CD4-positive, alpha-beta T cell (primary cell): ENCODE results near the gene NUAK1. TPM values are rescaled to one million over a fixed set of nuclear protein-coding genes. Genes with fewer than 3 reads are reported as not detected.

Experiments used
- ATAC-seq: fragments of 200-7000 bp; cut with Tn5 transposase; one replicate; pipeline ENCODE4 v1.10.0; 2022; ENCODE audit warnings: mild to moderate bottlenecking; ENCODE audit not compliant: poor library complexity
- CTCF ChIA-PET: fragments of 350-600 bp; sonication (Branson Sonifier 250); formaldehyde crosslinking; loops from one replicate; lab custom pipeline; 2021; ENCODE audit warnings: antibody characterized with exemption, inconsistent platforms; lab: Charles Lee
- POLR2A ChIA-PET: fragments of 350-600 bp; sonication (Branson Sonifier 250); formaldehyde crosslinking; loops from one replicate; lab custom pipeline; 2021; ENCODE audit warnings: antibody characterized with exemption, inconsistent platforms; lab: Charles Lee
- DNase-seq, 14 experiments: peaks; one replicate each; pipeline ENCODE4 v3.0.0-alpha.2; 2013 to 2020; ENCODE audit warnings: mixed read lengths in 2 of 14
- H3K27ac ChIP-seq, 2 donors: one replicate each; pipeline versions ENCODE4 v1.5.1 to v1.7.0; 2013; ENCODE audit warnings: low read length in 2 of 2, low read depth in 1 of 2, mild to moderate bottlenecking in 1 of 2
- H3K27me3 ChIP-seq, 2 experiments: 1 replicate in 1 of 2; 2 replicates in 1 of 2; pipeline versions ENCODE4 v1.6.1 to v1.7.0; 2013; ENCODE audit warnings: low read length in 2 of 2, control low read depth in 1 of 2, mild to moderate bottlenecking in 1 of 2, moderate library complexity in 1 of 2; ENCODE audit not compliant: insufficient read depth in 2 of 2, control insufficient read depth in 1 of 2
- H3K36me3 ChIP-seq: one replicate; pipeline ENCODE4 v1.6.1; 2013; ENCODE audit warnings: low read length, control low read depth; ENCODE audit not compliant: insufficient read depth
- H3K4me1 ChIP-seq: one replicate; pipeline ENCODE4 v1.6.1; 2013; ENCODE audit warnings: low read length, control low read depth; ENCODE audit not compliant: insufficient read depth
- H3K4me3 ChIP-seq: one replicate; pipeline ENCODE4 v1.5.1; 2013; ENCODE audit warnings: mild to moderate bottlenecking, low read length, moderate library complexity
- H3K9me3 ChIP-seq, 2 experiments: 1 replicate in 1 of 2; 2 replicates in 1 of 2; pipeline versions ENCODE4 v1.6.1 to v1.7.0; 2013; ENCODE audit warnings: low read length in 2 of 2, mild to moderate bottlenecking in 2 of 2, control low read depth in 1 of 2, moderate library complexity in 1 of 2; ENCODE audit not compliant: control insufficient read depth in 1 of 2, insufficient read depth in 1 of 2
- H3K27ac Mint-ChIP-seq: one replicate; pipeline ENCODE4 v1.8.0; 2020; ENCODE audit warnings: mixed read lengths
- H3K27me3 Mint-ChIP-seq: one replicate; pipeline ENCODE4 v1.8.0; 2021; ENCODE audit warnings: mixed read lengths
- H3K36me3 Mint-ChIP-seq: one replicate; pipeline ENCODE4 v1.8.0; 2021; ENCODE audit warnings: low read depth, mixed read lengths
- H3K4me1 Mint-ChIP-seq: one replicate; pipeline ENCODE4 v1.8.0; 2021; ENCODE audit warnings: low read depth, mixed read lengths
- H3K4me3 Mint-ChIP-seq: one replicate; pipeline ENCODE4 v1.8.0; 2020; ENCODE audit warnings: mild to moderate bottlenecking, mixed read lengths
- H3K9me3 Mint-ChIP-seq: one replicate; pipeline ENCODE4 v1.8.0; 2020; ENCODE audit warnings: mixed read lengths
- intact Hi-C, 2 experiments: fragments of 100-400 bp; cut with DNase I in 1 of 2; cut with micrococcal nuclease in 1 of 2; formaldehyde crosslinking; loops; one replicate each; pipeline versions ENCODE4 v1.15.1 to v1.9.0; 2023 to 2025; cut with DNase I, micrococcal nuclease
- total RNA-seq, 174 experiments: library from RNA in 2 of 174; stranded (reverse) in 2 of 174; gene quantifications; one replicate each; pipeline ENCODE4 v1.2.3 and lab custom pipeline; 2021 to 2026
- TF ChIP-seq, protein P1 (sequence below): fragments of 200-600 bp; IDR thresholded peaks from one replicate; pipeline ENCODE4 v1.8.0; 2022; ENCODE audit warnings: antibody characterized with exemption, mild to moderate bottlenecking

The NUAK1 gene
- total RNA-seq, 2 experiments from 2014 or later: 0.16 TPM; not detected in 1

DNA sequence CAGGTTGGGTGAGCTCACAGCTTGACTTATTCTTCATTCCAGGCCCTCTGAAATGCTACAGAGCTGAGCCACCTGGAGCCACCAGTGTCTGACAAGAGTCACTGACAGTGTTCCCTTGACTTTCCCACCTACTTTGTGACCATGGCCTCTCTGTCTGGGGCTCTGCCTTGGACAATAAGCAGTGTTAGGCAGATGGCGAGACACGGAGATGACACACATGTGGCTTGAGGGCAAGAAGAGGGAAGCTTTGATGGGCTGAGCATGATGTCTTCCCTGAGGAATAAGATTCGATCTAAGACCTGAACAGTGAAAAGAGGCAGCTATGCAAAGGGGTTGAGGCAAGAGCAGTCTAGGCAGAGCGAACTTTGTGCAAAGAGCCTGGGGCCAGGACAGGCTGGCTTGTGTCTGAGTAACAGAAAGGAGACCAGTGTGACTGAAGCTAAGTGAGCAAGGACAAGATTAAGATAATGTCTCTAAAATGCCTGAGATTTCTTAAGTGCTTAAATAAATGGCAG is 105.5 kb downstream of the NUAK1 start:
- no peak overlapping the region for H3K4me3 Mint-ChIP-seq

DNA sequence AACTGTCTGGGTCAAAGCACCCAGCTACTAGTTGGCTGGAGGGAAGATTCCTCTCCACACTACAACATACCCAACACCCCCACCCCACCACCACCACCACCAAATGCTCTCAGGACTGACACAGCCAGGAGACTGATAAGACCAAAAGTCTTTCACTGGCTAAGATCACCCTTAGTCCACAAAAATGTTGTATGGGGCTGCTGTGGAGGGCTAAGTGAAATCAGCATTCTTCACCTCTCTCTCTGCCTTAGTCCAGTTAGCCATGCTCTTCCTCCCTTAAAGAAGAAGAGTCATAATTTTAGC is 106.2 kb downstream of the NUAK1 start:
- H3K4me1 Mint-ChIP-seq: no peaks in the 10 kb centered on the region
- H3K36me3 Mint-ChIP-seq: no peaks in the 10 kb centered on the region
- H3K27me3 ChIP-seq: no peaks in the 10 kb centered on the region
- DNase-seq (no peak), ATAC-seq (no peak)
- POLR2A ChIA-PET: no interaction called here
- H3K9me3 Mint-ChIP-seq: no peaks in the 10 kb centered on the region
- H3K27ac Mint-ChIP-seq: no peak overlapping the region
- TF ChIP-seq, protein P1, sequence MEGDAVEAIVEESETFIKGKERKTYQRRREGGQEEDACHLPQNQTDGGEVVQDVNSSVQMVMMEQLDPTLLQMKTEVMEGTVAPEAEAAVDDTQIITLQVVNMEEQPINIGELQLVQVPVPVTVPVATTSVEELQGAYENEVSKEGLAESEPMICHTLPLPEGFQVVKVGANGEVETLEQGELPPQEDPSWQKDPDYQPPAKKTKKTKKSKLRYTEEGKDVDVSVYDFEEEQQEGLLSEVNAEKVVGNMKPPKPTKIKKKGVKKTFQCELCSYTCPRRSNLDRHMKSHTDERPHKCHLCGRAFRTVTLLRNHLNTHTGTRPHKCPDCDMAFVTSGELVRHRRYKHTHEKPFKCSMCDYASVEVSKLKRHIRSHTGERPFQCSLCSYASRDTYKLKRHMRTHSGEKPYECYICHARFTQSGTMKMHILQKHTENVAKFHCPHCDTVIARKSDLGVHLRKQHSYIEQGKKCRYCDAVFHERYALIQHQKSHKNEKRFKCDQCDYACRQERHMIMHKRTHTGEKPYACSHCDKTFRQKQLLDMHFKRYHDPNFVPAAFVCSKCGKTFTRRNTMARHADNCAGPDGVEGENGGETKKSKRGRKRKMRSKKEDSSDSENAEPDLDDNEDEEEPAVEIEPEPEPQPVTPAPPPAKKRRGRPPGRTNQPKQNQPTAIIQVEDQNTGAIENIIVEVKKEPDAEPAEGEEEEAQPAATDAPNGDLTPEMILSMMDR: no peak
- H3K27ac ChIP-seq: no peak overlapping the region
- H3K9me3 ChIP-seq: no peaks in the 10 kb centered on the region
- H3K4me3 ChIP-seq: no peak overlapping the region
- H3K36me3 ChIP-seq: no peaks in the 10 kb centered on the region
- CTCF ChIA-PET: no interaction called here
- H3K4me3 Mint-ChIP-seq: no peak overlapping the region
- peaks cover 11% of the 10 kb centered on the region for H3K27me3 Mint-ChIP-seq
- no peaks in the 10 kb centered on the region for H3K4me1 ChIP-seq
- intact Hi-C loops: no loop called here

More for the DNA sequence above, 105.5 kb downstream of the NUAK1 start:
- H3K4me3 ChIP-seq: no peak overlapping the region
- H3K36me3 ChIP-seq: no peaks in the 10 kb centered on the region
- Mint-ChIP-seq H3K36me3 (no peaks in the 10 kb centered on the region), H3K4me1 (no peaks in the 10 kb centered on the region), H3K27ac (no peak overlapping the region), H3K9me3 (no peaks in the 10 kb centered on the region), H3K27me3 (peaks cover 9% of the 10 kb centered on the region)
- ChIA-PET POLR2A (no interaction called here), CTCF (no interaction called here)
- ATAC-seq (no peak), DNase-seq (no peak)
- H3K4me1 ChIP-seq: no peaks in the 10 kb centered on the region
- no peak overlapping the region for H3K27ac ChIP-seq
- H3K9me3 ChIP-seq: no peaks in the 10 kb centered on the region
- TF ChIP-seq, protein P1: no peak
- intact Hi-C loops: no loop called here
- no peaks in the 10 kb centered on the region for H3K27me3 ChIP-seq

DNA sequence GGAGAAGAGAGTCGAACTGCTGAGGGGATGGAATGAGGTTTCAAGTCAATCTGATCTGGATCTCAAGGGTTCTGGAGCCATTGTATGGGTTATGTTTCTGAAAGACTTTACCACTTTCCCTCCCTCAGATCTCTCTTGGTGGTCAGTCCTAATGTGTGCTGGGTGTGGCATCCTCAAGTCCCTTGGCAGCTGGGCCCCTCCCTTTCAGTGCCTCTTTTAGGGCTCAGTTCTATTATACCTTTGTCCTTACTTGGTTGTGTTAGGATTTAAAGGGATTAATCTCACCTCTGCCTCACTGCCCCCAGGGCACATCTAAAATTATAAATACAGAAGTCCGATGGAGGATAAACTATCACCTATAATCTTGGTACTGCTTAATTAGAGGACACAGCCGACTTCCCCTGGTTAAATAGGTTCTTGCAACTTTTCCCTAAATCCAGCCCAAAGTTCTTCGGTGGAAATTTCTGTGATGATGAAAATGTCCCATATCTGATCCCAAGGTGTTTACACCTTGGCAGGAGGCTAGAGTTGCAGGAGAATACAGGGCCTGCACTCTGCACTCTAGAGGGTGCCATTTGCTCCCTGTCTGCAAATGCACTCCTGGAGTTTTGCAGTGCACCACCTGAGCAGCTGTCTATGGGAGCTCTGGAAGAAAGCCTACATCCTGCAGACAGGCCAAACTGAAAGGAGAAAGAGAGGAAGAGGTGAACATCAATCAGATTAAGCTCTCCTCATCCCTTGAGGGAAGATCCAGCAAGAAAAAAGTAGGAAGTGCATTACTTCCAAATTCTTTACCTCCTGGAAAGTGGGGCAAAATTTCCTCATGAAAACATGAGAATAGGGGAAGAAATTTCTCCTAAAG is 106.8 kb downstream of the NUAK1 start:
- intact Hi-C loops: no loop called here
- Histone ChIP-seq H3K4me1 (no peaks in the 10 kb centered on the region), H3K9me3 (no peaks in the 10 kb centered on the region), H3K36me3 (no peaks in the 10 kb centered on the region), H3K4me3 (no peak overlapping the region), H3K27me3 (peaks cover 0 to 2% of the 10 kb centered on the region in 2 experiments), H3K27ac (no peak overlapping the region)
- DNase-seq (no peak), ATAC-seq (no peak)
- Mint-ChIP-seq H3K4me1 (no peaks in the 10 kb centered on the region), H3K9me3 (no peaks in the 10 kb centered on the region), H3K27me3 (peaks cover 13% of the 10 kb centered on the region), H3K27ac (no peak overlapping the region), H3K4me3 (no peak overlapping the region), H3K36me3 (no peaks in the 10 kb centered on the region)
- ChIA-PET CTCF (no interaction called here), POLR2A (no interaction called here)
- TF ChIP-seq, protein P1: no peak
